Neural cell (in vitro differentiated cells): ENCODE data around the gene MCTP2.

Source experiments
- RAD21 ChIP-seq: fragments of 450-650 bp; conservative IDR thresholded peaks from 2 replicates; pipeline ENCODE4 v1.6.1; 2014; ENCODE audit warnings: antibody characterized with exemption, mild to moderate bottlenecking, moderate library complexity
- TF ChIP-seq, protein P1 (sequence below): fragments of 450-650 bp; IDR thresholded peaks from 2 replicates; pipeline ENCODE4 v1.5.1; 2014; ENCODE audit warnings: antibody characterized with exemption, mild to moderate bottlenecking, moderate library complexity; ENCODE audit not compliant: poor library complexity, severe bottlenecking

GRCh38 chr15:94493176-94493575, 261.8 kb downstream of the MCTP2 start:
- no peak for TF ChIP-seq RAD21
- TF ChIP-seq, protein P1, sequence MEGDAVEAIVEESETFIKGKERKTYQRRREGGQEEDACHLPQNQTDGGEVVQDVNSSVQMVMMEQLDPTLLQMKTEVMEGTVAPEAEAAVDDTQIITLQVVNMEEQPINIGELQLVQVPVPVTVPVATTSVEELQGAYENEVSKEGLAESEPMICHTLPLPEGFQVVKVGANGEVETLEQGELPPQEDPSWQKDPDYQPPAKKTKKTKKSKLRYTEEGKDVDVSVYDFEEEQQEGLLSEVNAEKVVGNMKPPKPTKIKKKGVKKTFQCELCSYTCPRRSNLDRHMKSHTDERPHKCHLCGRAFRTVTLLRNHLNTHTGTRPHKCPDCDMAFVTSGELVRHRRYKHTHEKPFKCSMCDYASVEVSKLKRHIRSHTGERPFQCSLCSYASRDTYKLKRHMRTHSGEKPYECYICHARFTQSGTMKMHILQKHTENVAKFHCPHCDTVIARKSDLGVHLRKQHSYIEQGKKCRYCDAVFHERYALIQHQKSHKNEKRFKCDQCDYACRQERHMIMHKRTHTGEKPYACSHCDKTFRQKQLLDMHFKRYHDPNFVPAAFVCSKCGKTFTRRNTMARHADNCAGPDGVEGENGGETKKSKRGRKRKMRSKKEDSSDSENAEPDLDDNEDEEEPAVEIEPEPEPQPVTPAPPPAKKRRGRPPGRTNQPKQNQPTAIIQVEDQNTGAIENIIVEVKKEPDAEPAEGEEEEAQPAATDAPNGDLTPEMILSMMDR = no peak
